Calu3 (cell line): ENCODE measurements around the gene ZNF609. TPM values are rescaled to one million over a fixed set of nuclear protein-coding genes. Genes with fewer than 3 reads are reported as not detected.

ENCODE experiments used
- BruUV-seq: library from RNA; stranded (reverse); fragments of 400-500 nt; replicated peaks from 2 replicates; lab custom pipeline; 2021; lab: Mats Ljungman, UMichigan
- CTCF ChIA-PET: fragments of 300-600 bp; sonication (Branson Sonifier 250); formaldehyde crosslinking; loops from one replicate; lab custom pipeline; 2022; ENCODE audit warnings: antibody characterized with exemption; lab: Charles Lee
- DNase-seq: peaks from one replicate; pipeline ENCODE4 v3.0.0; 2022
- H3K27ac Mint-ChIP-seq: one replicate; pipeline ENCODE4 v1.8.0; 2022; ENCODE audit warnings: mixed read lengths; ENCODE audit not compliant: unreplicated experiment
- H3K27me3 Mint-ChIP-seq: one replicate; pipeline ENCODE4 v1.8.0; 2022; ENCODE audit warnings: mixed read lengths; ENCODE audit not compliant: unreplicated experiment
- H3K36me3 Mint-ChIP-seq: one replicate; pipeline ENCODE4 v1.8.0; 2022; ENCODE audit warnings: mild to moderate bottlenecking, moderate library complexity, mixed read lengths; ENCODE audit not compliant: insufficient read depth, unreplicated experiment
- H3K4me1 Mint-ChIP-seq: one replicate; pipeline ENCODE4 v1.8.0; 2022; ENCODE audit warnings: mild to moderate bottlenecking, low read depth, mixed read lengths; ENCODE audit not compliant: unreplicated experiment
- H3K4me3 Mint-ChIP-seq: one replicate; pipeline ENCODE4 v1.8.0; 2022; ENCODE audit warnings: mild to moderate bottlenecking, low read depth, moderate library complexity, mixed read lengths; ENCODE audit not compliant: unreplicated experiment
- H3K9me3 Mint-ChIP-seq: one replicate; pipeline ENCODE4 v1.8.0; 2022; ENCODE audit warnings: low read depth, mixed read lengths; ENCODE audit not compliant: unreplicated experiment
- CTCF ChIP-seq: fragments of 200-600 bp; IDR thresholded peaks from one replicate; pipeline ENCODE4 v1.8.0; 2022; ENCODE audit warnings: antibody characterized with exemption; ENCODE audit not compliant: unreplicated experiment
- intact Hi-C: fragments of 100-400 bp; cut with micrococcal nuclease; formaldehyde crosslinking; loops from one replicate; pipeline ENCODE4 v1.10.0; 2022; ENCODE audit not compliant: unreplicated experiment
- total RNA-seq: library from RNA; stranded (reverse); gene quantifications from 2 replicates; pipeline ENCODE4 v1.2.3, GENCODE V29; 2022

ZNF609 gene
- total RNA-seq, 1 experiment from 2014 or later = 50.6 TPM

GRCh38 chr15:64619880-64620839 is 159.8 kb downstream of the ZNF609 start:
- Mint-ChIP-seq H3K4me1 (peaks cover 23% of the 10 kb centered on the region), H3K27me3 (no peaks in the 10 kb centered on the region), H3K27ac (no peak overlapping the region), H3K36me3 (peaks cover 9% of the 10 kb centered on the region), H3K4me3 (no peak overlapping the region), H3K9me3 (no peaks in the 10 kb centered on the region)
- CTCF ChIA-PET = interaction anchor here (0.6 to 1.3 kb wide), 3 partner anchors 14 to 19 kb away, joined by 3 to 5 read pairs (median 3); no protein-coding TSS in a partner anchor
- no peak for DNase-seq
- TF ChIP-seq CTCF = no peak
- intact Hi-C loops = no loop called here
- no TSS peak for BruUV-seq

- Mint-ChIP-seq H3K4me1 (peaks cover 23% of the 10 kb centered on the region), H3K27ac (no peak overlapping the region), H3K4me3 (no peak overlapping the region), H3K9me3 (no peaks in the 10 kb centered on the region), H3K27me3 (no peaks in the 10 kb centered on the region), H3K36me3 (peaks cover 12% of the 10 kb centered on the region)
- DNase-seq = no peak
- no TSS peak for BruUV-seq
- CTCF ChIA-PET = interaction anchor here (0.7 to 0.8 kb wide), 2 partner anchors 15 to 20 kb away, joined by 4 to 6 read pairs; no protein-coding TSS in a partner anchor
- intact Hi-C loops = no loop called here
- no peak for TF ChIP-seq CTCF
Observed at GRCh38 chr15:64621056-64621455, 160.7 kb downstream of the ZNF609 start.

GRCh38 chr15:64622410-64623260 is 162.3 kb downstream of the ZNF609 start:
- Mint-ChIP-seq H3K9me3 (no peaks in the 10 kb centered on the region), H3K4me3 (no peak overlapping the region), H3K27ac (no peak overlapping the region), H3K4me1 (peaks cover 23% of the 10 kb centered on the region), H3K27me3 (no peaks in the 10 kb centered on the region), H3K36me3 (peaks cover 15% of the 10 kb centered on the region)
- intact Hi-C loops = no loop called here
- DNase-seq = no peak
- BruUV-seq = no TSS peak
- CTCF ChIA-PET = no interaction called here
- no peak for TF ChIP-seq CTCF

GRCh38 chr15:64623347-64623996 is 163.1 kb downstream of the ZNF609 start:
- Mint-ChIP-seq H3K27ac (no peak overlapping the region), H3K9me3 (no peaks in the 10 kb centered on the region), H3K36me3 (peaks cover 15% of the 10 kb centered on the region), H3K4me1 (peaks cover 23% of the 10 kb centered on the region), H3K4me3 (no peak overlapping the region), H3K27me3 (no peaks in the 10 kb centered on the region)
- CTCF ChIA-PET = no interaction called here
- intact Hi-C loops = no loop called here
- no peak for TF ChIP-seq CTCF
- no peak for DNase-seq
- no TSS peak for BruUV-seq
